ENCODE results near the gene SCMH1.

Gene SCMH1

GRCh38 chr1:41041614-41042270, 200.4 kb downstream of the SCMH1 start:
- H3K36me3 ChIP-seq (replicated peaks), result peaks cover 6% of the 10 kb centered on the region
- H3K4me3 ChIP-seq (ENCODE audit: low read depth, low read length), result no peak overlapping the region
- in situ Hi-C loops (cut with HindIII; ENCODE audit: low pct_ligation_motif_present, low sequenced_read_pairs), result no loop called here
- no peaks in the 10 kb centered on the region for H3K27me3 ChIP-seq (replicated peaks)
- TF ChIP-seq CTCF (IDR thresholded peaks at IDR 0.05; ENCODE audit: low read depth, low read length, missing control alignments), result no peak
- no peak for DNase-seq
- H3K27ac ChIP-seq, result no peak overlapping the region

- H3K27me3 ChIP-seq (replicated peaks), result no peaks in the 10 kb centered on the region
- in situ Hi-C loops (cut with HindIII; ENCODE audit: low pct_ligation_motif_present, low sequenced_read_pairs), result no loop called here
- peak; percentile 47 for TF ChIP-seq CTCF (IDR thresholded peaks at IDR 0.05; ENCODE audit: low read depth, low read length, missing control alignments)
- H3K27ac ChIP-seq, result no peak overlapping the region
- H3K36me3 ChIP-seq (replicated peaks), result peaks cover 8% of the 10 kb centered on the region
- no peak for DNase-seq
- no peak overlapping the region for H3K4me3 ChIP-seq (ENCODE audit: low read depth, low read length)
Observed at GRCh38 chr1:41038110-41038509, 204.0 kb downstream of the SCMH1 start.

GRCh38 chr1:41037116-41037903, 204.8 kb downstream of the SCMH1 start:
- Histone ChIP-seq H3K27me3 (replicated peaks) (no peaks in the 10 kb centered on the region), H3K4me3 (ENCODE audit: low read depth, low read length) (no peak overlapping the region), H3K36me3 (replicated peaks) (peaks cover 8% of the 10 kb centered on the region), H3K27ac (no peak overlapping the region)
- in situ Hi-C loops (cut with HindIII; ENCODE audit: low pct_ligation_motif_present, low sequenced_read_pairs), result no loop called here
- TF ChIP-seq CTCF (IDR thresholded peaks at IDR 0.05; ENCODE audit: low read depth, low read length, missing control alignments), result no peak
- no peak for DNase-seq

GRCh38 chr1:41033272-41033671, 208.8 kb downstream of the SCMH1 start:
- H3K36me3 ChIP-seq (replicated peaks), result peaks cover 12% of the 10 kb centered on the region
- no peak for TF ChIP-seq CTCF (IDR thresholded peaks at IDR 0.05; ENCODE audit: low read depth, low read length, missing control alignments)
- in situ Hi-C loops (cut with HindIII; ENCODE audit: low pct_ligation_motif_present, low sequenced_read_pairs), result no loop called here
- no peak overlapping the region for H3K4me3 ChIP-seq (ENCODE audit: low read depth, low read length)
- no peaks in the 10 kb centered on the region for H3K27me3 ChIP-seq (replicated peaks)
- H3K27ac ChIP-seq, result no peak overlapping the region
- DNase-seq, result no peak

- H3K4me3 ChIP-seq (ENCODE audit: low read depth, low read length), result no peak overlapping the region
- H3K27me3 ChIP-seq (replicated peaks), result no peaks in the 10 kb centered on the region
- no peak overlapping the region for H3K27ac ChIP-seq
- in situ Hi-C loops (cut with HindIII; ENCODE audit: low pct_ligation_motif_present, low sequenced_read_pairs), result no loop called here
- no peak for DNase-seq
- H3K36me3 ChIP-seq (replicated peaks), result peaks cover 14% of the 10 kb centered on the region
- TF ChIP-seq CTCF (IDR thresholded peaks at IDR 0.05; ENCODE audit: low read depth, low read length, missing control alignments), result no peak
Observed at GRCh38 chr1:41032147-41032546, 210.0 kb downstream of the SCMH1 start.
